HepG2 (cell line): ENCODE results near the gene USP2. TPM values are rescaled to one million over a fixed set of nuclear protein-coding genes. Genes with fewer than 3 reads are reported as not detected.

ENCODE experiments used
- ATM ChIP-seq: fragments of 450-650 bp; IDR thresholded peaks from 2 replicates; pipeline ENCODE4 v1.7.1; 2017; ENCODE audit warnings: mild to moderate bottlenecking, borderline replicate concordance
- CBX5 ChIP-seq: sonication (generic); formaldehyde crosslinking; IDR thresholded peaks from 2 replicates; pipeline ENCODE4 v1.4.0; 2020; ENCODE audit warnings: missing genetic modification reagents, borderline replicate concordance
- GFI1 ChIP-seq: sonication (generic); formaldehyde crosslinking; IDR thresholded peaks from 2 replicates; pipeline ENCODE4 v1.5.0; 2020; ENCODE audit warnings: missing genetic modification reagents, mild to moderate bottlenecking, borderline replicate concordance
- GPN1 ChIP-seq: sonication (generic); formaldehyde crosslinking; IDR thresholded peaks from 2 replicates; pipeline ENCODE4 v1.5.1; 2020; ENCODE audit warnings: missing genetic modification reagents, borderline replicate concordance
- MED13 ChIP-seq: sonication (generic); formaldehyde crosslinking; IDR thresholded peaks from 2 replicates; pipeline ENCODE4 v1.5.0; 2020; ENCODE audit warnings: missing genetic modification reagents
- MIER3 ChIP-seq: IDR thresholded peaks from 2 replicates; pipeline ENCODE4 v1.6.1; 2016; ENCODE audit warnings: missing compliant biosample characterization, borderline replicate concordance
- MYNN ChIP-seq: sonication (generic); formaldehyde crosslinking; IDR thresholded peaks from 2 replicates; pipeline ENCODE4 v1.4.0; 2020; ENCODE audit warnings: mild to moderate bottlenecking, low read depth, missing genetic modification reagents
- REL ChIP-seq: sonication (generic); formaldehyde crosslinking; conservative IDR thresholded peaks from 2 replicates; pipeline ENCODE4 v1.8.0; 2022; ENCODE audit warnings: mild to moderate bottlenecking, missing genetic modification reagents, moderate library complexity
- SMC3 ChIP-seq: IDR thresholded peaks from 2 replicates; pipeline ENCODE4 v1.6.1; 2011; ENCODE audit warnings: low read length, improper control_type of control experiment
- SP5 ChIP-seq: IDR thresholded peaks from 2 replicates; pipeline ENCODE4 v1.6.1; 2016; ENCODE audit warnings: low read depth, borderline replicate concordance
- ZNF678 ChIP-seq: sonication (generic); formaldehyde crosslinking; IDR thresholded peaks from 2 replicates; pipeline ENCODE4 v1.4.0; 2020; ENCODE audit warnings: mild to moderate bottlenecking, missing genetic modification reagents
- ZNF788 ChIP-seq: sonication (generic); formaldehyde crosslinking; IDR thresholded peaks from 2 replicates; pipeline ENCODE4 v1.5.0; 2020; ENCODE audit warnings: mild to moderate bottlenecking, missing genetic modification reagents, borderline replicate concordance
- polyA plus RNA-seq, 8 experiments: library from polyadenylated mRNA; depleted of rRNA in 3 of 8; stranded (reverse) in 7 of 8; unstranded in 1 of 8; fragments of >200 nt; fragmentation: Illumina TruSeq in 4 of 8; extraction: Trizol in 4 of 8; gene quantifications; 2 replicates each; pipeline versions ENCODE4 v1.2.1 to v1.2.3, GENCODE V29; 2011 to 2016; ENCODE audit warnings: low read depth in 4 of 8, missing spikeins in 1 of 8, mixed read lengths in 1 of 8; ENCODE audit not compliant: insufficient read depth in 1 of 8
- total RNA-seq, 5 experiments: library from RNA; depleted of rRNA; stranded (reverse); fragments of >200 nt; fragmentation: Illumina TruSeq; extraction: Trizol; gene quantifications; 2 replicates each; pipeline ENCODE4 v1.2.3, GENCODE V29; 2016; ENCODE audit warnings: low read depth in 1 of 5
- TF ChIP-seq, protein P1 (sequence below): IDR thresholded peaks from 2 replicates; pipeline ENCODE4 v1.6.1; 2012; ENCODE audit warnings: low read length, improper control_type of control experiment
- TF ChIP-seq, protein P2 (sequence below): sonication (generic); formaldehyde crosslinking; IDR thresholded peaks from 2 replicates; pipeline ENCODE4 v1.4.0; 2020; ENCODE audit warnings: missing genetic modification reagents
- TF ChIP-seq, protein P3 (sequence below): fragments of 450-650 bp; IDR thresholded peaks from 2 replicates; pipeline ENCODE4 v1.6.1; 2017
- TF ChIP-seq, protein P4 (sequence below): sonication (generic); formaldehyde crosslinking; IDR thresholded peaks from 2 replicates; pipeline ENCODE4 v1.8.0; 2023; ENCODE audit warnings: mild to moderate bottlenecking, missing genetic modification reagents
- TF ChIP-seq, protein P5 (sequence below): sonication (generic); formaldehyde crosslinking; IDR thresholded peaks from 2 replicates; pipeline ENCODE4 v1.4.0; 2020; ENCODE audit warnings: missing genetic modification reagents
- TF ChIP-seq, protein P6 (sequence below): sonication (generic); formaldehyde crosslinking; IDR thresholded peaks from 2 replicates; pipeline ENCODE4 v1.5.0; 2020; ENCODE audit warnings: missing genetic modification reagents, mild to moderate bottlenecking, borderline replicate concordance

Gene USP2
- total and polyA plus RNA-seq, 2 of the 13 experiments (the other 11 are each of a cell fraction or from before 2014, with no cell fraction given): 2.5 to 6.0 TPM

DNA sequence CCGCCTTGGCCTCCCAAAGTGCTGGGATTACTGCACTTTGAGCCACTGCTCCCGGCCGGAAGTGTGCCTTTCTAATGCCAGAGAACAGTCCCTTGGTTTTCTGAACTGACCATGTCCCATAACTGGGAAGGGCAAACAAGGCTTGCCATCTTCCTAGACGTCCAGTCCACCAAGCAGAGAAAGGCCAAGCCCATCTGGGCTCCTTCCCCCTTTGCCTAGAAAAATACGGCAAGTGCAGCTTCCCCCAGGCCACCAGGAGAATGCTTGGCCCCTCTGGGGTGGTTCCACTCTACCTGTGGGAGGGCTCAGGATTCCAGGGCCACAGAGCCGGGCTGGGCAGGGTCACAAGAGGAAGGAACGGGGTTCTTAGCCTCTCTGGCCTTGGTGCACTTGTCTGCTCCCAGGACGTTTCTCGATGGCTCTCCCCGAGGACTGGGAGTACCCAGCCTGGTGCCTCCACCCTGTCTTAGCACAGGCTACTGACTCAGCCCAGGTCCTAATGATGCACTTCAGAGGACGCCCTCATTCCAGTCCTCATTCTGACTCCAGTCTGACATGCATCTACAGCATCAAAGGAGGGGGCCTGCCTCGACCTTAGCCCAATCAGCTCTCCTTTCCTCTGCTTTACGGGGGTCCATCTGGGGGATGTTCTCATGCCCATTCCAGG, 1.2 kb downstream of the USP2 start (continued):
- TF ChIP-seq, protein P1, sequence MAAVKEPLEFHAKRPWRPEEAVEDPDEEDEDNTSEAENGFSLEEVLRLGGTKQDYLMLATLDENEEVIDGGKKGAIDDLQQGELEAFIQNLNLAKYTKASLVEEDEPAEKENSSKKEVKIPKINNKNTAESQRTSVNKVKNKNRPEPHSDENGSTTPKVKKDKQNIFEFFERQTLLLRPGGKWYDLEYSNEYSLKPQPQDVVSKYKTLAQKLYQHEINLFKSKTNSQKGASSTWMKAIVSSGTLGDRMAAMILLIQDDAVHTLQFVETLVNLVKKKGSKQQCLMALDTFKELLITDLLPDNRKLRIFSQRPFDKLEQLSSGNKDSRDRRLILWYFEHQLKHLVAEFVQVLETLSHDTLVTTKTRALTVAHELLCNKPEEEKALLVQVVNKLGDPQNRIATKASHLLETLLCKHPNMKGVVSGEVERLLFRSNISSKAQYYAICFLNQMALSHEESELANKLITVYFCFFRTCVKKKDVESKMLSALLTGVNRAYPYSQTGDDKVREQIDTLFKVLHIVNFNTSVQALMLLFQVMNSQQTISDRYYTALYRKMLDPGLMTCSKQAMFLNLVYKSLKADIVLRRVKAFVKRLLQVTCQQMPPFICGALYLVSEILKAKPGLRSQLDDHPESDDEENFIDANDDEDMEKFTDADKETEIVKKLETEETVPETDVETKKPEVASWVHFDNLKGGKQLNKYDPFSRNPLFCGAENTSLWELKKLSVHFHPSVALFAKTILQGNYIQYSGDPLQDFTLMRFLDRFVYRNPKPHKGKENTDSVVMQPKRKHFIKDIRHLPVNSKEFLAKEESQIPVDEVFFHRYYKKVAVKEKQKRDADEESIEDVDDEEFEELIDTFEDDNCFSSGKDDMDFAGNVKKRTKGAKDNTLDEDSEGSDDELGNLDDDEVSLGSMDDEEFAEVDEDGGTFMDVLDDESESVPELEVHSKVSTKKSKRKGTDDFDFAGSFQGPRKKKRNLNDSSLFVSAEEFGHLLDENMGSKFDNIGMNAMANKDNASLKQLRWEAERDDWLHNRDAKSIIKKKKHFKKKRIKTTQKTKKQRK: no peak
- TF ChIP-seq, protein P2, sequence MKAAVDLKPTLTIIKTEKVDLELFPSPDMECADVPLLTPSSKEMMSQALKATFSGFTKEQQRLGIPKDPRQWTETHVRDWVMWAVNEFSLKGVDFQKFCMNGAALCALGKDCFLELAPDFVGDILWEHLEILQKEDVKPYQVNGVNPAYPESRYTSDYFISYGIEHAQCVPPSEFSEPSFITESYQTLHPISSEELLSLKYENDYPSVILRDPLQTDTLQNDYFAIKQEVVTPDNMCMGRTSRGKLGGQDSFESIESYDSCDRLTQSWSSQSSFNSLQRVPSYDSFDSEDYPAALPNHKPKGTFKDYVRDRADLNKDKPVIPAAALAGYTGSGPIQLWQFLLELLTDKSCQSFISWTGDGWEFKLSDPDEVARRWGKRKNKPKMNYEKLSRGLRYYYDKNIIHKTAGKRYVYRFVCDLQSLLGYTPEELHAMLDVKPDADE: no peak
- TF ChIP-seq, protein P3, sequence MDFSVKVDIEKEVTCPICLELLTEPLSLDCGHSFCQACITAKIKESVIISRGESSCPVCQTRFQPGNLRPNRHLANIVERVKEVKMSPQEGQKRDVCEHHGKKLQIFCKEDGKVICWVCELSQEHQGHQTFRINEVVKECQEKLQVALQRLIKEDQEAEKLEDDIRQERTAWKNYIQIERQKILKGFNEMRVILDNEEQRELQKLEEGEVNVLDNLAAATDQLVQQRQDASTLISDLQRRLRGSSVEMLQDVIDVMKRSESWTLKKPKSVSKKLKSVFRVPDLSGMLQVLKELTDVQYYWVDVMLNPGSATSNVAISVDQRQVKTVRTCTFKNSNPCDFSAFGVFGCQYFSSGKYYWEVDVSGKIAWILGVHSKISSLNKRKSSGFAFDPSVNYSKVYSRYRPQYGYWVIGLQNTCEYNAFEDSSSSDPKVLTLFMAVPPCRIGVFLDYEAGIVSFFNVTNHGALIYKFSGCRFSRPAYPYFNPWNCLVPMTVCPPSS: no peak
- TF ChIP-seq ZNF788 (CRISPR knock-in tag) (peak; percentile 48; the same call in 1 of the 2 replicates), SP5 (no peak), ATM (no peak), CBX5 (CRISPR knock-in tag) (no peak), MYNN (no peak), MIER3 (CRISPR knock-in tag) (no peak), ZNF678 (CRISPR knock-in tag) (no peak), REL (CRISPR knock-in tag) (no peak), SMC3 (no peak), GPN1 (no peak), MED13 (CRISPR knock-in tag) (no peak), GFI1 (no peak)
- TF ChIP-seq, protein P4, sequence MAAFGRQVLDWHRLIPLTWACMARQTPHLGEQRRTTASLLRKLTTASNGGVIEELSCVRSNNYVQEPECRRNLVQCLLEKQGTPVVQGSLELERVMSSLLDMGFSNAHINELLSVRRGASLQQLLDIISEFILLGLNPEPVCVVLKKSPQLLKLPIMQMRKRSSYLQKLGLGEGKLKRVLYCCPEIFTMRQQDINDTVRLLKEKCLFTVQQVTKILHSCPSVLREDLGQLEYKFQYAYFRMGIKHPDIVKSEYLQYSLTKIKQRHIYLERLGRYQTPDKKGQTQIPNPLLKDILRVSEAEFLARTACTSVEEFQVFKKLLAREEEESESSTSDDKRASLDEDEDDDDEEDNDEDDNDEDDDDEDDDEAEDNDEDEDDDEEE (CRISPR knock-in tag): no peak
- TF ChIP-seq, protein P5, sequence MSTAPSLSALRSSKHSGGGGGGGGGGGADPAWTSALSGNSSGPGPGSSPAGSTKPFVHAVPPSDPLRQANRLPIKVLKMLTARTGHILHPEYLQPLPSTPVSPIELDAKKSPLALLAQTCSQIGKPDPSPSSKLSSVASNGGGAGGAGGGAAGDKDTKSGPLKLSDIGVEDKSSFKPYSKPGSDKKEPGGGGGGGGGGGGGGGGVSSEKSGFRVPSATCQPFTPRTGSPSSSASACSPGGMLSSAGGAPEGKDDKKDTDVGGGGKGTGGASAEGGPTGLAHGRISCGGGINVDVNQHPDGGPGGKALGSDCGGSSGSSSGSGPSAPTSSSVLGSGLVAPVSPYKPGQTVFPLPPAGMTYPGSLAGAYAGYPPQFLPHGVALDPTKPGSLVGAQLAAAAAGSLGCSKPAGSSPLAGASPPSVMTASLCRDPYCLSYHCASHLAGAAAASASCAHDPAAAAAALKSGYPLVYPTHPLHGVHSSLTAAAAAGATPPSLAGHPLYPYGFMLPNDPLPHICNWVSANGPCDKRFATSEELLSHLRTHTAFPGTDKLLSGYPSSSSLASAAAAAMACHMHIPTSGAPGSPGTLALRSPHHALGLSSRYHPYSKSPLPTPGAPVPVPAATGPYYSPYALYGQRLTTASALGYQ: no peak
- TF ChIP-seq, protein P6, sequence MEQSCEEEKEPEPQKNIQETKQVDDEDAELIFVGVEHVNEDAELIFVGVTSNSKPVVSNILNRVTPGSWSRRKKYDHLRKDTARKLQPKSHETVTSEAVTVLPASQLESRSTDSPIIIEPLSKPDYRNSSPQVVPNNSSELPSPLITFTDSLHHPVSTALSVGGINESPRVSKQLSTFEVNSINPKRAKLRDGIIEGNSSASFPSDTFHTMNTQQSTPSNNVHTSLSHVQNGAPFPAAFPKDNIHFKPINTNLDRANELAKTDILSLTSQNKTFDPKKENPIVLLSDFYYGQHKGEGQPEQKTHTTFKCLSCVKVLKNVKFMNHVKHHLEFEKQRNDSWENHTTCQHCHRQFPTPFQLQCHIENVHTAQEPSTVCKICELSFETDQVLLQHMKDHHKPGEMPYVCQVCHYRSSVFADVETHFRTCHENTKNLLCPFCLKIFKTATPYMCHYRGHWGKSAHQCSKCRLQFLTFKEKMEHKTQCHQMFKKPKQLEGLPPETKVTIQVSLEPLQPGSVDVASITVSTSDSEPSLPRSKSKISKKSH (CRISPR knock-in tag): peak; percentile 72; the same call in 1 of the 2 replicates
